ENCODE results near the gene ZNF217.
A peak's percentile ranks its signal among the peaks of the same experiment; 100 is the strongest.
"Not testable (repeated sequence)": the region's sequence is repeated elsewhere in the genome, so short reads cannot be mapped to it uniquely, and the experiment has no call there.

Gene ZNF217

DNA sequence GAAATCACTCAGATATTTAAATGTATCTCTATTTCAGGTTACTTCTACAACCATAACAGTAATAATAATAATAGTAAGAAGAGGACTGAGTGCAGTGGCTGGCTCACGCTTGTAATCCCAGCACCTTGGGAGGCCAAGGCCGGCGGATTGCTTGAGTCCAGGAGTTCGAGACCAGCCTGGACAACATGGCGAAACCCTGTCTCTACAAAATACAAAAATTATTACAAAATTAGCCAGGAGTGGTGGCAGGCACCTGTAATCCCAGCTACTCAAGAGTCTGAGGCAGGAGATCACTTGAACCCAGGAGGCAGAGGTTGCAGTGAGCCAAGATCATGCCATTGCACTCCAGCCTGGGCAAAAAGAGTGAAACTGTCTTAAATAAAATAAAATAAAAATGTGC is 11.8 kb upstream of the ZNF217 start:
- not testable (repeated sequence) for H3K27me3 ChIP-seq (ENCODE audit: insufficient read depth, low read length); H3K27ac ChIP-seq (ENCODE audit: low read length); H3K9me3 ChIP-seq (ENCODE audit: insufficient read depth, low read depth, low read length); H3K9ac ChIP-seq (ENCODE audit: low read depth, low read length); H3K36me3 ChIP-seq (ENCODE audit: insufficient read depth, low read depth, low read length); H3K4me3 ChIP-seq (ENCODE audit: low read length)
- peaks cover 15% of the 10 kb centered on the region; the same call in 1 of the 2 replicates for H3K4me1 ChIP-seq (ENCODE audit: insufficient read depth, low read length)

DNA sequence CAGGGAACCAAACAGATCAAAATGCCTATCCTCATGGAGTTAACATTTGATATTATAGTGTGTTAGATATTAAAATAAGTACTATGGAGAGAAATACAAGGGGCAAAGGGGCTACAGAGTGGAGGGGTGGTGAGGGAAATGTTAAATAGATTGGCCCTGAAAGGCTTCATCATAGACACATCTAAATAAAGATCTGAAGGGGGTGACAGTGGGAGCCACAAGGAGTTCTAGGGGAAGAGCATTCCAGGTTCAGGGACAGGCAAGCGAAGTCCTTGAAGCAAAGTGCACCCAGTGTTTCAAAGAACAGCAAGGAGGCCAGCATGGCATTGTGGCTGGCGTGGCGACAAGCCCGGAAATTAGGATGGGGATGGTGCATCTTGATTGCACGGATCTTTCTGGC is 11.2 kb upstream of the ZNF217 start:
- H3K27ac ChIP-seq (ENCODE audit: low read length); H3K36me3 ChIP-seq (ENCODE audit: insufficient read depth, low read depth, low read length); H3K9me3 ChIP-seq (ENCODE audit: insufficient read depth, low read depth, low read length); H3K9ac ChIP-seq (ENCODE audit: low read depth, low read length); H3K4me3 ChIP-seq (ENCODE audit: low read length); H3K27me3 ChIP-seq (ENCODE audit: insufficient read depth, low read length): not testable (repeated sequence)
- peaks cover 12% of the 10 kb centered on the region; the same call in 1 of the 2 replicates for H3K4me1 ChIP-seq (ENCODE audit: insufficient read depth, low read length)

DNA sequence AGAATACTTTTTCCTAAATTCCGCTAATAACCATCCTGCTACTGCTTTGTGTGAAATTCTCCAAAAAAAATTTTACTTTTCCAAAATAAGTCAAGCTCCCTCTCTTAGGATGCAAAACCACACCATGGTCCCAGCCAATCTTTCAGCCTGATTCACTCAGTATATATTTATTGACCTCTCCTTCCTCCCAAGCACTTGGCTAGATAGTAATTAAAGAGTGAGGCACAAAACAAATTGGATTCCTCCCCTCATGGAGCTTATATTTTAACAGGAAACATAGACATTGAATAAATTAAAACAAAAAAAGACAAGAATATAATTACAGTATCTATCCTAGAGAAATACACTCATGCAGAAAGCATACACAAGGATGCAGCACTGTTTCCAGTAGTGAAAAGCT is 9.0 kb upstream of the ZNF217 start:
- Histone ChIP-seq H3K9ac (ENCODE audit: low read depth, low read length) (no peak overlapping the region), H3K4me3 (ENCODE audit: low read length) (no peak overlapping the region), H3K4me1 (ENCODE audit: insufficient read depth, low read length) (peaks cover 12% of the 10 kb centered on the region), H3K27ac (ENCODE audit: low read length) (no peak overlapping the region), H3K27me3 (ENCODE audit: insufficient read depth, low read length) (no peaks in the 10 kb centered on the region), H3K36me3 (ENCODE audit: insufficient read depth, low read depth, low read length) (no peaks in the 10 kb centered on the region), H3K9me3 (ENCODE audit: insufficient read depth, low read depth, low read length) (no peaks in the 10 kb centered on the region)

DNA sequence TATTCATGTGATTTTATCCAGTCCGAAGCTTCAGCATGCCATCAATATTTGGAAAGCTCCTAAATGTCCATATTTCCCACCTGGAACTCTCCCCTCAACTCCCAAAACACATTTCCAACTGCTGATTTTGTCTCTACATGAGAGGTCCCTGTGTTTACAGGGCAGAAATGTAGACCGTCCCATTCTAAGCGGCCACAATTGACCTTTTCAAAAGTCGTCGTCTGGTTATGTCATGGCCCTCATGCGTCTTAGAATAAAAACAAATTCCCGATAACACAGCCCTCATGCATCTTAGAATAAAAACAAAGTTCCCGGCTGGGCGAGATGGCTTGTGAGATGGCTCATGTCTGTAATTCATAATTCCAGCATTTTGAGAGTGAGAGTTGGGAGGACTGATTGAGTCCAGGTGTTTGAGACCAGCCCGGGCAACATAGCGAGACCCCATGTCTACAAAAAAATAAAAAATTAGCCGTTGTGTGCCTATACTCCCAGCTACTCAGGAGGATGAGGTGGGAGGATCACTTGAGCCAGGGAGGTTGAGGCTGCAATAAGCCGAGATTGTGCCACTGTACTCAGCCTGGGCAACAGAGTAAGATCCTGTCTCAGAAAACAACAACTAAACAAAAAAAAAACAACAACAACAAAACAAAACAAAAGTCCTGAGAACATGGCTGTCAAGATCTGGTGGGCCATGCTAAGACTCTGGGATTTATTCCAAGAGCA is 6.4 kb upstream of the ZNF217 start:
- no peaks in the 10 kb centered on the region for H3K9me3 ChIP-seq (ENCODE audit: insufficient read depth, low read depth, low read length)
- peaks cover 25% of the 10 kb centered on the region for H3K4me1 ChIP-seq (ENCODE audit: insufficient read depth, low read length)
- H3K4me3 ChIP-seq (ENCODE audit: low read length) = no peak overlapping the region
- no peaks in the 10 kb centered on the region for H3K27me3 ChIP-seq (ENCODE audit: insufficient read depth, low read length)
- H3K36me3 ChIP-seq (ENCODE audit: insufficient read depth, low read depth, low read length) = no peaks in the 10 kb centered on the region
- H3K27ac ChIP-seq (ENCODE audit: low read length) = no peak overlapping the region
- no peak overlapping the region for H3K9ac ChIP-seq (ENCODE audit: low read depth, low read length)

DNA sequence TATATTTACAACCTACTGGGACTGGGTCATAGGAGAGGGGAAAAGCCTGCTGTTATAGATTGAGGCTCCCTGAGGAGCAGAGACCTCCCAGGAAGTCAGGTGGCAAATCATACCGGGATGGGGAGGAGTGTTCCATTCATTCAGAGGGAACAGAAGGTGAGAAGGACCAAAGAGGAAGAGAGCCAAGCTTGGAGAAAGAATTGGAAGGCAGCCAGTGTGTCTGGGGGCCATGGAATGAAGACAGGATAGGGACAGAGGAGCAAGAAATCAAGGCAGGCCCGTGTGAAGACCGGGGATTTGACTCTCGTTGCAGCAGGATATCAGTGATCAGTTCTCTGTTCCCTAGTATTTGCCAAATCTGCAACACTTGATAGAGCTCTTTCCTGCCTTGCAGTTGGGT is 5.7 kb upstream of the ZNF217 start:
- H3K9ac ChIP-seq (ENCODE audit: low read depth, low read length) = no peak overlapping the region
- no peak overlapping the region for H3K27ac ChIP-seq (ENCODE audit: low read length)

DNA sequence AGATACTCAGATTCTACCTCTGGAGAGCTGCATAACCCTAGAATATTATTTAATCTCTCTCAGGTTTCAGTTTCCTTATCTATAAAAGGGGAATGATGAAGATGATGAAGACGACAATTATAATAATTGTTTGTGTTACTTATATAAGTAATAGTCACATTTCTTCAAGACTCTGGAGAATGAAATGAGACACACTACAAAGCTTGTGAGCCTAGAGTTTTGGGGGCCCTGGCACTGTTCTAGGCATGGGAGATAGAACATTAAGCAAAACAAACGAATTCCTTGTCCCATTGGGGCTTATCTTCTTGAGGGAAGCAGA is 5.4 kb upstream of the ZNF217 start:
- no peaks in the 10 kb centered on the region for H3K9me3 ChIP-seq (ENCODE audit: insufficient read depth, low read depth, low read length)
- H3K27ac ChIP-seq (ENCODE audit: low read length) = no peak overlapping the region
- H3K4me1 ChIP-seq (ENCODE audit: insufficient read depth, low read length) = peaks cover 27% of the 10 kb centered on the region
- H3K36me3 ChIP-seq (ENCODE audit: insufficient read depth, low read depth, low read length) = no peaks in the 10 kb centered on the region
- H3K9ac ChIP-seq (ENCODE audit: low read depth, low read length) = no peak overlapping the region
- H3K4me3 ChIP-seq (ENCODE audit: low read length) = no peak overlapping the region
- no peaks in the 10 kb centered on the region for H3K27me3 ChIP-seq (ENCODE audit: insufficient read depth, low read length)

More for the DNA sequence above, 5.7 kb upstream of the ZNF217 start:
- Histone ChIP-seq H3K4me1 (ENCODE audit: insufficient read depth, low read length) (peaks cover 27% of the 10 kb centered on the region), H3K36me3 (ENCODE audit: insufficient read depth, low read depth, low read length) (no peaks in the 10 kb centered on the region), H3K9me3 (ENCODE audit: insufficient read depth, low read depth, low read length) (no peaks in the 10 kb centered on the region), H3K27me3 (ENCODE audit: insufficient read depth, low read length) (no peaks in the 10 kb centered on the region), H3K4me3 (ENCODE audit: low read length) (no peak overlapping the region)

DNA sequence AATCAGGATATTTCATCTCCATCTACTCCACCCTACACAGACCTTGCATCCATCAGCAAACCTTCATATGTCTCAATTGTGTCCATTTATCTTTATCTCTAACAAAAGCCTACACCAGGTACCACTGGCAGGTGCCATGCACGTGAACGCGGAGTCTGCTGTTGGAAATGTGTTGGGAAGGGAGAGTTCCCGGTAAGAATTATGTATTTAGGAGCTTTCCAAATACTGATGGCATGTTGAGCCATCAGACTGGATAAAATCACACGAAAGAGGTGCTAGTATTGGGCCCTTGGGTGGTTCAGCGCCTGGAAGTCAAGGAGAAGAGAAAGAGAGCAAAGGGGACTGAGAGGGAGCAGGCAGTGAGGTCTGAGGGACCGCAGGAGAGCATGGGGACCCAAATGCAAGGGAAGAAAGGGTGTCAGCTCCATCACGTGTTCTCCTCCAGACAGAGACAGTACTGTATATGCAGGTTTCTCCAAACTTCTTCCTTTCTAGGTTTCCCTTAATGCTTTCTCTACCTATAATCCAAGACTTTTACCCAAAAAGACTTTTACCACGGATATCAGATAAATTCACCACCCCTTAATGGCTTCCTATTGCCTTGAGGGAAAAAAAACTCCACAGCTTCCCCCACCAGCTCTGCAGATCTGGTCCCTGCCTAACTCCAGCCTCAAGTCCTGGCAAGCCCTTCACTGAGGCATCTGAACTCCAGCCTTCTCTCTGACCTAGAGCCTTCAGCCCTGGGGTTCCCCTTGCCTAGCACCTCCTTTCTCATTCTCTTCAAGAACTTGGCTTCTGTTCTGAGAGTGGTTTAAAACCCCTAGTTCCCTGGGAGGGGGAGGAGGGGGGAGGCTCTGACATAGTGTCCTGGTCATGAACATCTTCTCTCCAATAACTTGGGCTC is 4.8 kb upstream of the ZNF217 start:
- H3K4me3 ChIP-seq (ENCODE audit: low read length) = no peak overlapping the region
- H3K27ac ChIP-seq (ENCODE audit: low read length) = no peak overlapping the region
- peaks cover 27% of the 10 kb centered on the region for H3K4me1 ChIP-seq (ENCODE audit: insufficient read depth, low read length)
- H3K9ac ChIP-seq (ENCODE audit: low read depth, low read length) = no peak overlapping the region
- H3K27me3 ChIP-seq (ENCODE audit: insufficient read depth, low read length) = no peaks in the 10 kb centered on the region
- no peaks in the 10 kb centered on the region for H3K9me3 ChIP-seq (ENCODE audit: insufficient read depth, low read depth, low read length)
- no peaks in the 10 kb centered on the region for H3K36me3 ChIP-seq (ENCODE audit: insufficient read depth, low read depth, low read length)

DNA sequence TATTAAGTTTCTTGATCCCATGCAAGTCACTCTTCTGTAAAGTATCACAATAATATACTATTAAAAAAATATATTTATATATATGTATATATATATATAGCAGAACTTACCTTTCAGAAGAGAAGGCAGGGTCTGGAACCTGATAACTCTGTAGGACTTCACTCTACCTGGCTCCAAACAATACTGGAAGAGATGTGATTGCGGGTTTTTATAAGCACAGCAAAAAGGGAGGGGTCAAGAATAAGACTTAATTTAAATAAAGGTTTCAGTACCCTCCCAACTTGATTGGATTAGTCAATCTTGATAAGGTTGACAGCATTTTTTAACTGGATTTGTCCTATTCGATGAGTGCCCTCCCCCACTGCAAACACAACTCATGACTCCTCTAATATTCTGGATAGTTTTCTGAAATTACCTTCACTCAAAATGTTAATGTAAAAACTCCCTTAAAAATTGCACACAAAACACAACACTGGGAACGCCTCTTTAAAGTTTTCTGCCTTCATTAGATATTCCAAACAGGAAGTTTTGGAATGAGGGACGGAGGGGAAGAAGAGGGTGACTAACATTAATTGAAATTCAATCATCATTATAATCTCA is 4.0 kb upstream of the ZNF217 start:
- no peaks in the 10 kb centered on the region for H3K36me3 ChIP-seq (ENCODE audit: insufficient read depth, low read depth, low read length)
- H3K9ac ChIP-seq (ENCODE audit: low read depth, low read length) = no peak overlapping the region
- no peak overlapping the region for H3K27ac ChIP-seq (ENCODE audit: low read length)
- H3K4me1 ChIP-seq (ENCODE audit: insufficient read depth, low read length) = peaks cover 27% of the 10 kb centered on the region
- no peaks in the 10 kb centered on the region for H3K9me3 ChIP-seq (ENCODE audit: insufficient read depth, low read depth, low read length)
- no peaks in the 10 kb centered on the region for H3K27me3 ChIP-seq (ENCODE audit: insufficient read depth, low read length)
- no peak overlapping the region for H3K4me3 ChIP-seq (ENCODE audit: low read length)

DNA sequence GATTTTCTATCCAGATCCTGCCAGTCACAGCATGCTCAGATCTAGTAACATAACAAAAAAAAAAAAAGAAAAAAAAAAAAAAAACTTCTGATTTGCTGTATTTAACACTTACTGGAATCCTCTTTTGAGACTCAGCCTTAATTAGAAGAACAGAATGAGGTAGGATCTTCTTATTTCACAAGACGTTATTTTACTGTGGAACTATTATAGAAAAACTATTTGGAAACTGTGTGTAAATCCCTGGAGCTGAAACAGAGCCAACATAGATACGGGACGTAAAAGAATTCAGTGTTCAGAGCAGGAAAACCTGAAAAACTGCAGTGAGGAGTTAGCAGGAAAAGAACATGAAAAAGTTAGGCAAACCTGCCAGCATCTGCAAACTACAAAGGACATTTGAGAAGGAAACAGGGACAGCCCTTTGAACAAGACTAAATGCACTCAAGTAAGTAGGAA is 3.4 kb upstream of the ZNF217 start:
- Histone ChIP-seq H3K27me3 (ENCODE audit: insufficient read depth, low read length) (no peaks in the 10 kb centered on the region), H3K9me3 (ENCODE audit: insufficient read depth, low read depth, low read length) (no peaks in the 10 kb centered on the region), H3K9ac (ENCODE audit: low read depth, low read length) (peak overlapping the region; percentile 17; the same call in 1 of the 2 replicates), H3K4me1 (ENCODE audit: insufficient read depth, low read length) (peaks cover 27% of the 10 kb centered on the region), H3K27ac (ENCODE audit: low read length) (no peak overlapping the region), H3K4me3 (ENCODE audit: low read length) (0 out of 2 replicates have a peak overlapping the region, but pooled peaks have one; percentile 6), H3K36me3 (ENCODE audit: insufficient read depth, low read depth, low read length) (no peaks in the 10 kb centered on the region)

DNA sequence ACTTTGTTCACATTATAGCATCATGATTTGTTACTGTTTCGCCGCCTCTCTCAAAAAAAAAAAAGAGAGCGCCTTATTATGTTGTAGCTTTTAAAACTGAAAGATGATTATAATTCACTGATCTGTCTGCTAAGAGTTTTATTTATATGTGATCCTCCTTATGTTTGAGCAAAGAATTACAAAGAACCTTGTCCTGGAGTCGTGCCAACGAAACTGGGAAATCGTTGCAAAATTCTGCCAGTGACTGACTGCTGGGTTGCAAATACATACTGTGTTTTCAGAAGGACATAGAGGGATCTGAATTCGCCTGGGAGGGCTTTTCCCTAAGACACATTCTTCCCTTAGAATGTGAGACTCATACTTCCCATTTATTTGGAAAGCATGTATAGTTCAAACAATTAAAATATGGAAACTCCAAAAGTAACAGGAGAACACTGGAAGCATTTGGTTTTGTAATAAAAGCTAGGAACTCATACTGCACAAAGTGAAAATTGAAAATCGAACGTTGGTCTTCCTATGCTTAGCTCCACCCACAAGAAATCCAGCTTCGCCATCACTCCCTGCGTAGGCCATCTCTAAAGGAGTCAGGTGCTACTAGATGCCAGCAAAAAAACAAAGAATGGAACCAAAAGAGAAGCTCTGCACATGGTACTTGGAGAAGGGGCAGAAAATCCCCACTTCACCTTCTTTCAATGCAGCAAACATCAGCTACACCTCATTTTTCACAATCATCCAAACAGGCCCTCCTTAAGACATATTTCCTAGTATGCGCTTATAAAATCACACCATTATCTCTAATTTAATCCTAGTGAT is 2.8 kb upstream of the ZNF217 start:
- peak overlapping the region; percentile 17; the same call in 1 of the 2 replicates for H3K9ac ChIP-seq (ENCODE audit: low read depth, low read length)
- not testable (repeated sequence) for H3K27ac ChIP-seq (ENCODE audit: low read length)

DNA sequence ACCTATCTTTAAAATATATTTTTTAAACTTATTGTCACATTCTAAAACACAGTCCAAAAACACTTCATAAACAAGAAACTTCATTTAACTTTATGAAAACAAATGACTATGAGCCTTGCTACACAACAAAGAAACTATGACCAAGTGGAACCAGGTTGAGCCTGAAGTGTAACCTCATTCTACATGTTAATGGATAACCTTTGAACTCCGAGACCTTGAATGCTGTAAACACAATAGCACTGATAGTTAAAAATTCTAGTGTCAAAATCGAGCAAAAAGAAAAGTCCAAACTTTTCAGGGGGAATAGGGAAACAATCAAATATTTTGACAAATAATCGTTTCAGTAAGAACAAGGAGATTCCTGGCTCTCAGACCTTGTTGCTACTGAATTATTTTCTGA is 2.1 kb upstream of the ZNF217 start:
- peaks cover 27% of the 10 kb centered on the region for H3K4me1 ChIP-seq (ENCODE audit: insufficient read depth, low read length)
- not testable (repeated sequence) for H3K4me3 ChIP-seq (ENCODE audit: low read length); H3K9me3 ChIP-seq (ENCODE audit: insufficient read depth, low read depth, low read length); H3K36me3 ChIP-seq (ENCODE audit: insufficient read depth, low read depth, low read length); H3K27ac ChIP-seq (ENCODE audit: low read length); H3K27me3 ChIP-seq (ENCODE audit: insufficient read depth, low read length)
- peak overlapping the region; percentile 17; the same call in 1 of the 2 replicates for H3K9ac ChIP-seq (ENCODE audit: low read depth, low read length)

More for the DNA sequence above, 2.8 kb upstream of the ZNF217 start:
- peaks cover 27% of the 10 kb centered on the region for H3K4me1 ChIP-seq (ENCODE audit: insufficient read depth, low read length)
- not testable (repeated sequence) for H3K27me3 ChIP-seq (ENCODE audit: insufficient read depth, low read length); H3K9me3 ChIP-seq (ENCODE audit: insufficient read depth, low read depth, low read length); H3K36me3 ChIP-seq (ENCODE audit: insufficient read depth, low read depth, low read length)
- H3K4me3 ChIP-seq (ENCODE audit: low read length) = peak overlapping the region; percentile 6; the same call in 1 of the 2 replicates

Data from iPS-20b (cell line).